ENCODE data around the gene C14orf119.

Gene C14orf119

DNA sequence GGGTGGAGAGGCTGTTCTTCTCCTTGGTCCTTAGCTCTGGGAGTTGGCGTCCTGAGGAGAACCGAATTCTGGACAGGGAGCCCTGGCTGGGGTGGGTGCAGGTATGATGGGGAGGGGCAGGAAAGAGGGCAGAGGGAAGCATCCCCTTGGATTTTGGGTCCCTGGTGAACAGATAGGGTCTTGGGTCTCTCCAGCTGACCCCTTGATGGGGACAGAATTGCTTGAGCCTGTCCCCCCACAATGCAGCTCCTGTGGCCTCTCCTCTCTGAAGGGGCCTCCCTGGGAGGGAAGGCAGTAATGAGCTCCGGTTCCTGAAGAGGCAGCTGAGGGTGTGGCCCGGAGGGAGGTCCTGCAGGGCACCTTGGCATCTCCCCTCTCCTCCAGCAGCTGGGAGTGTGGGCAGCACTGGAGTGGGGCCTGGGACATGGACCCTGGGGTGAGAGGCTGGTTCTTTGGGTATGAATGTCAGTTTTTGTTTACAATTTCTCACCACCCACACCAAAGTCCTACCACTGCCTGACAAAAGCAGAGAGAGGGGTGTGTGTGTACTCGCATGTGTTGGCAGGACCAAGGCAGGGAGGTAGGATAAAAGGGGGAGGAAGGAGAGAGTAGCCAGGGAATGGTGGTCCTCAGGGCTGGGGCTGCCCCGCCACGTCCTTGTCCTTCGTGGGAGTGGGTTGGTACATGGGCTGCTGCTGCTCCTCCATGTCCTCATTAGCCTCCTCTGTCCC, 31.4 kb downstream of the C14orf119 start:
- no peak for DNase-seq (ENCODE audit: low spot score)

DNA sequence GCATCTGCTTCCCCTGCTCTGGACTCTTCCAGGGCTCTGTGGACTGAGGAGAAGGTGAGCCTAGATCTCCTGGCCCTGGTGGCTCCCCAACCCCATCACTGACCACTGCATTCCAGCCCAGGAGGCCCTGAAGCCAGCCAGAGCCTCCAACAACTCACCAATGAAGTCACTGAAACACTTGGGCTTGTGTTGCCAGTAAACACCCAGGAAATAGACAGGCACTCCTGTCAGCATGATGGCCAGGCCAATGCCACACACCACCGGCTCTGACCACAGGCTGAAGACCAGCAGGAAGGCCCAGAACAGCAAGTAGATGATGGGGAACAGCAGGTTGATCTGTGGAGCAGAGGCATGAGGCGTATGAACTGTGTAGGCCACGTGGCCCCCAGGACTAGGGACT, 32.6 kb downstream of the C14orf119 start:
- DNase-seq (ENCODE audit: low spot score) = no peak

DNA sequence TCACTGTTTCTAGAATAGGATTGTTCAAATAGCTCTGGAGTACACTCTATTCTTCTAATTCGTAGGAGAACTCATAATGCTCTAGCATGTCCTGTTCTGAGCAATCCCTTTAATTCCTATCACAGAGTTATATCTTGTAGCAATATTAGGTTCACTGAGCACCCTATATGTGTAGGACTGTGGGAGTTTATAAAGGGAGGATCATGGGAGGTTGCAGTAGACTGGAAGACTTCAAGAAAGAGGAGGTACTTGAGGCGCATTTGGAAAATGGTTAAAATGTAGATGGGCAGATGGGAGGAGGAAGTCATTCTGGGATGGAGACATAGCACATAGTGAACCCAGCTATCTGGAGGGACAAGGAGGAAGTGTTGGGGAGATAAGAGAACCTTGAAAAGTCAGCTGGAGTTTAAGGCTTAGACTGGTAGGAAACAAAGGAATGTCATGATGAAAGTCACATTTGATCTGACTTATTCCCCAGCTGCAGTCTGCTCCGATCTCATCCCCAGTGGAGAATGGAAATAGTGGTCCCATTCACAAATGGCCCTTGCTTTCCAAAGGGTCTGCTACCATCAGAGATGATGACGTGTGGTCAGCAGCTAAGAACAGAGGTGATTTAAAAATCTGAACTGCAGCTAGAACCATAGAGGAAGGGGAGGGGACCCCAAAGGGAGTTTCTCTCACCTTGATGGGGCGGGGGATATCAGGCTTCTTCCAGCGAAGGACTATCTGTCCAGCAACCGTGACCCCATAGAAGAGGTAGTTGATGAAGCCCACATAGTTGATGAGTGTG, 33.9 kb downstream of the C14orf119 start:
- no peak for DNase-seq (ENCODE audit: low spot score)

DNA sequence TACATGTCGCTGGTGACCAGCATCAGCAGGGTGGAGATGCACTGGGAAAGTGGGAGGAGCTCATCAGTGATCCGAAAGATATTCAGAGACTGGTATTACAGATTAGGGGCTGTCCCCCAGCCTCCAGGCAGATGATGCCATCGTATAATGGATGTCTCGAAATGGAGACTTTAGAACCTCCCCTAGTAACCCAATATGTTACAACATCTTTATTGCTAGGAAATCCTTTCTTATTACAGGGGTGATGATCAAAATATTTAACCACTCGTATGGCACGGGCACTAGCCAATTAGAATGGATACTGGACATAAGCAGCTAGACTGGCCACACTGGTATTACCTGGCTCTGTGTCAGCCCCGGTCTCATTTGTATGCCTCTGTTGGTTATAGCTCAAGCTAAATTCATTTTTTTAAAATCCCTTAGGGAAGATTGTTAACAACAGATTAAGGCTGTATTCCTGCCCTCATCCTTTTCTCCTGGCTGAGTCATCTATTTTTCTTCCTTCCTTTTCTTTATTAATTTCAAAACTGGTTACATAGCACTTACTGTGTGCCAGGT, 34.5 kb downstream of the C14orf119 start:
- no peak for DNase-seq (ENCODE audit: low spot score)

DNA sequence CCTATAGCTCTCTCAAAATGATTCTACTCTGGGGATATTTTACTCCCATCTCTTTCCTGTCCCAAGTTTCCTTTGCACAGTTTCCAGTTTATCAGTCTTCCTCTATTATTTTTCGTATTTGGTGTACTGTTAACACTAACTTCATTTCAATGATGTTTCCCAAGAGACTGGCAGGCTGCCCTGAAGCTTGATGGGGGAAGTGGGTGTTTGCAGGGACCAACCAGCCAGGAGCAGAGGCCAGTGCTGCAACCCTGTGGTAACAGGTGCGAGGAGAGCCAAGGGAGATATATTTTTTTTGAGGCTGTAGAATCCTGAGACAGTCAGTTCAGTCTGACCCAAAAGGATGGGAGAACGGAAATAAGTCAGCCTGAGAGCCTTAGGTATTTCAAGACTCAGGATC, 35.6 kb downstream of the C14orf119 start:
- no peak for DNase-seq (ENCODE audit: low spot score)

DNA sequence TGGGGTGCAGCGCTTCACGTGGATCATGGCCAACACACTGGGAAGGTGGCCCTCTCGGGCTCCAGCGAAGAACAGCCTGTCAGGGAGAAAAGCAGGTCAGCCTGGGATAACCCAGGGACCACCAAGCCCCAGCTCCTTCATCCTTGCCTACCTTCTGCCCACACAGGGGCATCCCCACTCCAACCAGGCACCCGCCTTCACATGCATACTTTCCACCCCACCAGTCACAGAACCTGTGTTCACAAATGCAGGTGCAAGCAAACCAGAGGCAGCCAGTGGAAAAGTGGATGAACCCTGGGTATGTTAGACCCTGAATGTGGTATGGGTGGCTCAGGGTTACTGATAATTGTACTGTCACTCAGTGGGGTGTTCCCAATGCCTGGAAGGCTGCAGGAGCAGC, 36.2 kb downstream of the C14orf119 start:
- DNase-seq (ENCODE audit: low spot score) = no peak

DNA sequence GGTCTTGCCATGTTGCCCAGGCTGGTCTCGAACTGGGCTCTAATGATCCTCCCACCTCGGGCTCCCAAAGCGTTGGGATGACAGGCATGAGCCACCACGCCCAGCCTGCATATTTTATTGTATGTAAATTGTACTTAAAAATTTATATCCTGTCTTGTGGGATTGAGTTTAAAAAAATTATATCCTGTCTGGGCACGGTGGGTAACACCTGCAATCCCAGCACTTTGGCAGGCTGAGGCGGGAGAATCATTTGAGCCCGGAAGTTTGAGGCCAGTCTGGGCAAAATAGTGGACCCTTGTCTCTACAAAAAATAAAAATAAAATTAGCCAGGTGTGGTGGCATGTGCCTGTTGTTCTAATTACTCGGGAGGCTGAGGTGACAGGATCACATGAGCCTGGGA, 37.7 kb downstream of the C14orf119 start:
- DNase-seq (ENCODE audit: low spot score) = no peak

DNA sequence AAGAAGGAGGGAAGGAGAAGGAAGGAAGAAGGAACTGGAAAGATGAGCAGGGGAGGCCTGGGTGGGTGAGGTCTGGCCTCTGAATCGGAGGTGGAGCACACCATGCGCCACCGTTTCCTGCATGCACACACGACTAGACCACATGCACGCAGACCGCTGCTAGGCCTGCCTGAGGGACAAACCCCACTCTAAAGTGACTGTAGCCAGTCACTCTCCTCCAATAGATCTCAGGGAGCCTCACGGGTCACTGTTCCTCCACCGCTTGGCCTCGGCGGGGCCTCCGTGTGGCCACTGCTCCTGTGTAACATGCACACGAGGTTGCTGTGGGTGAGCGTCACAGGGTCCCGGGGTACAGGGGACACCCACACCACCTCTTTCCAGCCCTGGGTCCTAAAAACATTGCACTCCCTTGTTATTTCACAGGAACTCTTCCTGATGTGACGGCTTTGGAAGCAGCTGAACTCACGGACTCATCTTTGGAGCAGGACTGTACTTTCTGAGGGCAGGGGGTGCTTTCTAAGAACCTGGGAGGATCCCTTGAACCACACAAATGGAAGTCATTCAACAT, 41.3 kb downstream of the C14orf119 start:
- DNase-seq (ENCODE audit: low spot score) = no peak

DNA sequence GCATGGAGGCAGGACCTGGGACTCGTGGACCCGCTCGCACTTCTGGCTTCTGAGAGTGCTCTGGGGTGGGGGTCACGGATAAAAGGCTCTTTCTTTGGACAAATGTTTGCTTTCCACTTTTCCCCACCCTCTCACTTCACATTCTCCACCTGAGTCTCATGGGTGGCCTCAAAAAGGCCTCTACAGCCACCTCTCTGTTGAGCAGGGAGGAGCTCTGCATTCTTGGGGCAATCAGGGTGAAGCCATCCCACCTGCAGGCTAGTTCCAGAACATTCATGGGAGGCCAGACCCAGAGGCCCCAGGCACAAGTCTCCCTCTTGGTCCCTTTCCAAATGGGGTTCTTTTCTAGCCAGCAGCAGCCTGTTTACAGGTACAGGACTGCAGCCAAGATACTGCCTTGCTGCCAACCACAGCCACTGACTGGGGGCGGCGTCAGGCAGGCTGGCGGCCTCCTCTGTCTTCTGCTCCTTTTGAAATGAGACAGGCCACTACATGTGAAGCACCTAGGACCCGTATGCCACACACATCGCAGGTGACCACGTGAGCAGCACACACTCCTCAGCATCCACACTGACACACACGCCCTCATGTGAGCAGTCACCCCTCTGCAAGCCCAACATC, 42.0 kb downstream of the C14orf119 start:
- DNase-seq (ENCODE audit: low spot score) = no peak

DNA sequence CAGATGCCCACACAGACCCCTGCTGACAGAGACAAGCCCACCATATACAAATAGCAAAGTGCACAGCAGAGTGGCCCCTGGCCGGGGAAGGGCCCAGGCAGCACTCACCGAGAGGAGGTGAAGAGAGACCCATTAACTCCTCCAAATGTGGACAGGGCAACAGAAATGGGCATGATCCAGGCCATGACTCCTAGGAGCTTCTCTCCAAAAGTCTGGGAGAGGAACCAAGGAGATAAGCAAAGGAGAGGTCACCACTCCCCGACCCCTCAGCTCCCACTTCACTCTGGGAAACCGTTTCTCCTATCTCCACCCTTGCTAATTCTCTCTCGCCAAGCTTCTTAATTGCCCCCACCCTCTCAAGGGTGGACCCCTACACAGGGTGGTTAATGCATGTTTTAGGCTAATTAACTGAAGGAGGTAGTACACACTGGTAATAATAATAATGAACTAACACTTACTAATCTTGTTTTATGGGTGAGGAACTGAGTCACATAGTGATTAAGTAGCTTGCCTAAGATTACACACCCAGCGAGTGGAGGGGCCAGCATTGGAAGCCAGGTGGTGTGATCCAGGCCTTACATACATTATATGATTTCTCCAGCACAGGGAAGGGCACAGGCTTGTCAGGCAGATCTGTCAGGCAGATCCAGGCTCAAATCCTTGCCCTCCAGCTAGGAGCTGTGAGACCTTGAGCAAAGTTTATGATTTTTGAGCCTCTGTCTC, 42.7 kb downstream of the C14orf119 start:
- no peak for DNase-seq (ENCODE audit: low spot score)

DNA sequence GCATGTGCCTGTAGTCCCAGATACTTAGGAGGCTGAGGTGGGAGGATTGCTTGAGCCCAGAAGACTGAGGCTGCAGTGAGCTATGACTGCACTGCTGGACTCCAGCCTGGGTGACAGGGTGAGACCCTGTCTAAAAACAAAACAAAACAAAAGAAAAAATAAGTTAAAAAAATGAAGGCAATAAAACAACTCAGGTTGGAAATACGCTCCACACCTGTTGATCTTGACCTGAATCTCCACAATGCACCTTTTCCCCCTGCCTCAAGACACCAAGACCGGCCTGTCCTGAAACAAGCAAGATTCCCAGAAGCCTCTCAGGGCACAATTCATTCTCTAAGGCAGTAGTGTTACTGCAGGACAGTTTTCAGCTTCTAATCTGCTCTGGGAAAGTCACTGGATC, 44.6 kb downstream of the C14orf119 start:
- DNase-seq (ENCODE audit: low spot score) = no peak

DNA sequence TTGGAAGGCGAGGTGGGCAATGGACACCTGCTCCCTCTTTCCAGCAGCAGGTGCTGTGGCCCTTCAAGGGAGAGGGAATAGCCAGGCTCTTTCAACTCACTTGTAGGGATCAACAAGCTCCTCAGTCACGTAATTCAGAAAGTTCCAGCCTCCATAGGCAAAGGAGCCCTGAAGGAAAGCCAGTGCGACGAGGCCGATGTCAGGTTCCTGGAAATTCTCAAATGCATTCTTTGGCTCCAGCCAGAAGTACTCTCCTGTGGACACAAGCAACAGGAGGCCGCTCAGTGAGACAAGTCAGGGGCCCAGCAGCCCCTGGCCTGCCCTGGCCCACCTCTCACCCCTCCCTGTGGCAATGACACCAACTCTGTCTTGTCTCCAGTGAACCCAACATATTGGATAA, 45.1 kb downstream of the C14orf119 start:
- no peak for DNase-seq (ENCODE audit: low spot score)

DNA sequence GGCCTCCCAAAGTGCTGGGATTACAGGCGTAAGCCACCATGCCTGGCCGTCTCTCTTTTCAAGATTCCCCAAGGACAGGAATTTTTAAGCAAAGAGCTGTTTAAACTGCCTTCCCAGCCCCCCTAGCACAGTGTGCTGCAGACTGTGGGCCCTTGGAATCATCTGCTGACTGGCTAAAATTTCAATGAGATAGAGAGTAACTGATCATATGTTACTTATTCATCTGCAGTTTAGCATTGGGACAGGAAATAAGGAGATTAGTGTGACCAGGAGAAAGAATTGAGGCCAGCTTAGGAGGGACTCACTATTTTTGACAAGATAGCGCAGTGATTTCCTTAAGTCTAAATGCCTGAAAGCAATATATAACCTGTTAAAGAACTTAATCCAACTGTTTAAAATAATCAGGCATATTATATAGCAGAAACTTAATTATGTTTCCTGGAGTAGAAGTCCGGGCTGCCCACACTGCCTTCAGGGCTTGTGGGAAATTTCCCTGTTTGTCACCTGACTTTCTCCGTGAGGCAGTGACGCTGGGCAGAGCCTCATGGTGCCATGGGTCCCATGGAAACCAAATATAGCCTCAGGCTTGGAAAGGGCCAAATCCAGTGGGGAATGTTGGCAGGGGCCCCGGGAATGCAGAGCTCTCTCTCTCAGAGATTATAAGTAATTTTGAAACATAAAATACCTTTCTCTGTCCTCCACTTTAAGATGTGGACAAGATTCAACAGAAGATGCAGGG, 46.6 kb downstream of the C14orf119 start:
- DNase-seq (ENCODE audit: low spot score) = peak; percentile 87

DNA sequence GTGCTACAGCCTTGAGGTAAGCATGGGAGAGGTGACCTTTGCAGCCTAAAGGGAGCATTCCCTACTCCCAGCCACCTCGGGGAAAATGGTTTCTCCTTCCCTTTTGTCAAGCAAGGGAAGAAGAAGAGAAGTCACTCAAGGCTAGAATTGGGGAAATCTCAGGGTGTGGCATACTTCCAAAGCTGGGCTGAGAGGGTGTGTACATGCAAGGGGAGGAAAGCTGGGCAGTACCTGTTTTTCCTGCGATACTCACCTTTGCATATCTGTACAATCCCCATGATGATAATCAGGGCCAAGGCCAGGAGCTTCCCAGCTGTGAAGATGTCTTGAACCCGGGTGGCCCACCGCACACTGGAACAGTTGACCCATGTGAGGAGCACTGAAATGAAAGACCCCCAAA, 47.5 kb downstream of the C14orf119 start:
- no peak for DNase-seq (ENCODE audit: low spot score)

DNA sequence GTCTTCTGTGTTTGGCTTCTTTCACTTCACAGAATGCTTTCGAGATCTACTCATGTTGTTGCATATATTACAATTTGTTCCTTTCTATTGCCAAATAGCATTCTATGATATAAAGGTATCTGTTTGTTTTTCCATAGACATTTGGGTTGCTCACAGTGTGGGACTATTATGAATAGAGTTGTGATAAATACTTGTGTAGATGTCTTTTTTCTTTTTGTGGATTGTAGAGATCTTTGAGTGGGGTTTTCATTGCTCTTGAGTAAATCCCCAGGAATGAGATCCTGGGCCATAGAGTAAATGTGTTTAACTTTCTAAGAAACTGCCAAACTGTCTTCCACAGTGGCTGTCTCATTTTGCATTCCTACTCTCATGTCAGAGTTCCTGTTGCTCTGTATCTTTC, 48.6 kb downstream of the C14orf119 start:
- DNase-seq (ENCODE audit: low spot score) = no peak

DNA sequence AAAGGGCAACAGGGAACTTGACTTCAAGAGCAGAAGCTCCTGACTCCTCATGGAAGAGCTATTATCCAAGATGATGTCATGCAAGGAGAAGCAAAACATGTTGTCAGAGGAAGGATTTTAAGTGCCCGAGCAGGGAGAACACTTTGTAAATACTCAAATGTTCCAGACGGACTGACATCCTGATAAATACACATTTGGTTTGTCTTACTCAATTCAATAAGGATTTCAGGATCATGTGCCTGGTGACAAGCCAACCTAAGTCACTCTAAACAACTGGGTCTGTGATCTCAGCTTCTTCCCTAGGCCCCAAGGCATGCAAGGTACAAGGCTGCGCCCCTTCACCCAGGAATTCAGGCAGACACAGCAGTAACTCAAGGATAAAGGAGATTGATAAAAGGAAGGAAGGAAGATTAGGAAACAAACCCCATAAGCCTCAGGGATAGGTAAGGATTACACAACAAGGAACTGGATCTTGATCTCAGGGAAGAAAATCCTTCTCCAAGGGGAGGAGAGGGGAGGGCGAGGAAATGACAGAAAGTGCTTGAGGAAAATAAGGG, 50.6 kb downstream of the C14orf119 start:
- DNase-seq (ENCODE audit: low spot score) = no peak

DNA sequence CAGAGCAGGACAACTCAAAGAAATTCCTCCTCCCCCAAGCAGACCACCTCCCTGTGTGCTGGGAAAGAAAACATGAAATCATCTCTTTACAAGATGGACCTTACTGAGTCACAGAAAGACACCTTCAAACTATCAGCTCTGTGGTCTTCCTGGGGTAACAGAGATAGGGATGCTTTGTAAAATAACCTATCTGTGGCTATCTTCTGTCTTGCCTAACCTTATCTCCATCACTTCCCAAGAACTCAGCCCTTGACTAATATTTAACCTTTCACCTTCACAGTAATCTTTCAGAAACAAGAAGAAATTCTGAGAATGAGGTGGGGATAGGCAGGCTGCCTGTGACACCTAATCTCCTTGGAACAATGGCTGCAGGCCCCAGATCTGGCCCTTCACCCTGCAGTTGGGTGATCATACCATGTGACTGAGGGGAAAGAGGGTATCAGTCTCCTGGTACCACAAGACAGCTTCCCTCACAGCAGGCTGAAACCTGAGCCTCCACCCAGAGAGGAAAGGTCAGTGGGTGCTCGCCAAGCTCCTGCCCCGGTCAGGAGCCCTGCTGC, 51.1 kb downstream of the C14orf119 start:
- no peak for DNase-seq (ENCODE audit: low spot score)

DNA sequence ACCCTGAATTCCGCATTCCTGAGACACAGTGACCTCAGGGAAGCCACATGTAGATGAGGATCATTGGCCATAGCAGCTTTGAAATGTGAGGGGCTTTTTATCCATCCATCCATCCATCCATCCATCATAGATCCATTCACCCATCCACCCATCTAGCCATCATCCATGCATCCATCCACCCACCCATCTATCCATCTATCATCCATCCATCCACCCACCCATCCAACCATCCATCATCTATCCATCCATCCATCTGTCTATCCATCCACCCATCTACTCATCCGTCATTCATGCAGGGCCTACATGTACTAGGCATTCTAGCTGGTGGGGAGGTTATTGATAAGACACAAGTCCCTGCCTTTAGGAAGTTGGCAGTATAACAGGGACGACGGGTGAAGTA, 51.7 kb downstream of the C14orf119 start:
- no peak for DNase-seq (ENCODE audit: low spot score)

DNA sequence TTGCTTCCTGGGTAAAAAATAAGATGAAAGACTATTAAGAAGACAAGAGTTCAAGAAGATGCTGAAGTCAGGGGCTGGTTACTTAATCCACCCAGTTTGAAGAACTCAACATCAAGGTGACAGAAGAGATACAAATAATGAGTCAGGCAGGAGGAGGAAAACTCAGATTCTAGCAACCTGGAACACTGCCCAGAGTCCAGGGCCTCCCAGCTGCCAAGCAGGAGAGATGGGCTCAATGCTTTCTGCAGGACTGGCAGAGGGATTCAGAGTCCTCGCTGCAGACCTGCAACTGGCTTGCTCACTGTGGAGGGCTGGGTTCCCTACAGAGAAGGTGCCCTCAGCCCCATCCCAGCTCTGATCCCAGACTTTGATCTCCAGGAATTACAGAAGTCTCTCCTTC, 52.4 kb downstream of the C14orf119 start:
- DNase-seq (ENCODE audit: low spot score) = no peak

DNA sequence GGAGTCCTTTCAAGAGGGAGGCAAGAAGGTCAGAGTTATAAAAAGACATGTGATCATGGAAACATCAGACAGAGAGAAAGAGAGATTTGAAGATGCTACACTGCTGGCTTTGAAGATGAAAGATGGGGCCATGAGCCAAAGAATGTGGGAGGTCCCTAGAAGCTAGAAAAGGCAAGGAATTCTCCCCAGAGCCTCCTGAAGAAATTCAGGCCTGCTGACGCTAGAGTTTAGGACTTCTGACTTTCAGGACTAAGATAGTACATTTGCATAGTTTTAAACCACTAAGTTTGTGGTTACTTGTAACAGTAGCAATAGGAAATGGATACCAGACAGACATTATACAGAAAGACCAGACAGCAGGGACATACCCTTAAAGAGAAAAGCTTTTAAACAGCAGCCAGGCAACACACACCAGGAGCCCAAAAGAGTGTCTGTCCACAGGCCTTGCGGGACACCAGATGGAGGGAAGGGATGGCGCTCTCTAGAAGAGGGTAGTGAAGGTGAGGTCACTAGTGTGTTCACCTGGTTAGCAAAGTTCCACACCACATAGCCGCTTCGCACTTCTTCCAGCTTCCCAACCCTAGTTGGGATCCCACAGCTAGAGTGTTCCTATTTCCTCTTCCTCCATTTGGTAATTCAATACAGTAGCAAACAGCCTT, 53.4 kb downstream of the C14orf119 start:
- DNase-seq (ENCODE audit: low spot score) = no peak

All from COLO829 (cell line).